GM23248 (cell line): ENCODE results near the gene SOX11. TPM values are rescaled to one million over a fixed set of nuclear protein-coding genes. Genes with fewer than 3 reads are reported as not detected.

Source experiments
- DNase-seq: peaks from one replicate; pipeline ENCODE4 v3.0.0-alpha.2; 2015
- H2AFZ ChIP-seq: fragments of 200-600 bp; sonication (generic); 2 replicates; pipeline ENCODE4 v1.6.1; 2016; ENCODE audit warnings: antibody characterized with exemption
- H3F3A ChIP-seq: fragments of 200-600 bp; sonication (generic); 2 replicates; pipeline ENCODE4 v1.6.1; 2016; ENCODE audit warnings: mild to moderate bottlenecking, antibody characterized with exemption, mixed run types; ENCODE audit not compliant: insufficient read depth
- H3K27ac ChIP-seq: fragments of 200-600 bp; sonication (generic); 2 replicates; pipeline ENCODE4 v1.5.1; 2016; ENCODE audit warnings: mild to moderate bottlenecking
- H3K27me3 ChIP-seq: fragments of 200-600 bp; sonication (generic); replicated peaks from 2 replicates; pipeline ENCODE4 v1.6.1; 2016; ENCODE audit warnings: mild to moderate bottlenecking; ENCODE audit not compliant: insufficient read depth
- H3K36me3 ChIP-seq: fragments of 200-600 bp; sonication (generic); 2 replicates; pipeline ENCODE4 v1.6.1; 2016; ENCODE audit warnings: low read depth, mild to moderate bottlenecking
- H3K4me1 ChIP-seq: fragments of 200-600 bp; sonication (generic); 2 replicates; pipeline ENCODE4 v1.6.1; 2016; ENCODE audit warnings: mild to moderate bottlenecking; ENCODE audit not compliant: insufficient read depth
- H3K4me2 ChIP-seq: fragments of 200-600 bp; sonication (generic); one replicate; pipeline ENCODE4 v1.6.1; 2016; ENCODE audit warnings: mild to moderate bottlenecking; ENCODE audit not compliant: unreplicated experiment
- H3K4me3 ChIP-seq: fragments of 200-600 bp; sonication (generic); 2 replicates; pipeline ENCODE4 v1.5.1; 2016; ENCODE audit warnings: mild to moderate bottlenecking
- H3K79me2 ChIP-seq: fragments of 200-600 bp; sonication (generic); 2 replicates; pipeline ENCODE4 v1.6.1; 2016; ENCODE audit warnings: mild to moderate bottlenecking; ENCODE audit not compliant: insufficient read depth
- H3K9ac ChIP-seq: fragments of 200-600 bp; sonication (generic); 2 replicates; pipeline ENCODE4 v1.6.1; 2016; ENCODE audit warnings: mild to moderate bottlenecking
- H3K9me2 ChIP-seq: fragments of 200-600 bp; sonication (generic); 2 replicates; pipeline ENCODE4 v1.6.1; 2016; ENCODE audit warnings: mixed run types, mild to moderate bottlenecking, moderate library complexity; ENCODE audit not compliant: insufficient read depth
- H3K9me3 ChIP-seq: fragments of 200-600 bp; sonication (generic); one replicate; pipeline ENCODE4 v1.6.1; 2017; ENCODE audit warnings: low read depth
- H4K20me1 ChIP-seq: fragments of 200-600 bp; sonication (generic); 2 replicates; pipeline ENCODE4 v1.6.0; 2016; ENCODE audit not compliant: insufficient read depth
- EZH2 ChIP-seq: fragments of 200-600 bp; sonication (generic); IDR thresholded peaks from 2 replicates; pipeline ENCODE4 v1.6.1; 2018; ENCODE audit warnings: antibody characterized with exemption, mild to moderate bottlenecking; ENCODE audit not compliant: insufficient read depth, poor library complexity, severe bottlenecking
- EZH2phosphoT487 ChIP-seq: fragments of 200-600 bp; sonication (generic); IDR thresholded peaks from 2 replicates; pipeline ENCODE4 v1.6.1; 2018; ENCODE audit warnings: antibody characterized with exemption, moderate library complexity, mild to moderate bottlenecking, low read depth; ENCODE audit not compliant: insufficient read depth
- WGBS, 2 experiments: methylation state at CpG; one replicate each; pipeline ENCODE4 v1.1.6; 2015 to 2017; ENCODE audit warnings: low lambda C conversion rate in 2 of 2, low coverage in 1 of 2; ENCODE audit errors: missing lambda C conversion rate in 2 of 2; 5-methylcytosine and 5-hydroxymethylcytosine counted together
- in situ Hi-C: fragments of 300-500 bp; cut with MboI; formaldehyde crosslinking; loops from 2 replicates; pipeline ENCODE4 v1.15.0; 2020
- polyA plus RNA-seq: library from polyadenylated mRNA; unstranded; fragments of >200 nt; fragmentation: Nextera tagmentation; extraction: Ambion mirVana; gene quantifications from 2 replicates; pipeline ENCODE4 v1.2.1, GENCODE V29; 2016
- total RNA-seq: library from RNA; depleted of rRNA; stranded (reverse); fragments of >200 nt; shearing (Covaris generic); gene quantifications from 2 replicates; pipeline ENCODE4 v1.2.3, GENCODE V29; 2014

The SOX11 gene
- total and polyA plus RNA-seq, 2 experiments from 2014 or later: under 0.01 to 0.08 TPM

- Histone ChIP-seq H3F3A (no peaks in the 10 kb centered on the region), H3K9ac (no peak overlapping the region), H3K4me3 (no peak overlapping the region; the same call in 1 of the 2 replicates), H3K9me3 (no peaks in the 10 kb centered on the region), H3K27ac (no peak overlapping the region), H4K20me1 (no peaks in the 10 kb centered on the region), H3K9me2 (no peaks in the 10 kb centered on the region), H3K36me3 (no peaks in the 10 kb centered on the region), H3K4me2 (no peak overlapping the region), H3K27me3 (peaks cover 44% of the 10 kb centered on the region), H2AFZ (no peak overlapping the region; the same call in 1 of the 2 replicates), H3K4me1 (no peaks in the 10 kb centered on the region), H3K79me2 (no peaks in the 10 kb centered on the region)
- WGBS, 2 experiments: 1 to 2% methylated on average over 38 to 58 of the region's 69 CpGs
- in situ Hi-C loops: no loop called here
- DNase-seq: peak; percentile 17
- TF ChIP-seq EZH2phosphoT487 (no peak), EZH2 (peak; percentile 92)
Observed at GRCh38 chr2:5692561-5693286, 540 bp downstream of the SOX11 start.

- Histone ChIP-seq H2AFZ (peak overlapping the region; percentile 45), H3K4me1 (no peaks in the 10 kb centered on the region), H3K36me3 (no peaks in the 10 kb centered on the region), H3F3A (no peaks in the 10 kb centered on the region), H3K4me3 (peak overlapping the region; percentile 13; the same call in 1 of the 2 replicates), H3K9me3 (no peaks in the 10 kb centered on the region), H3K79me2 (no peaks in the 10 kb centered on the region), H3K9me2 (no peaks in the 10 kb centered on the region), H3K9ac (no peak overlapping the region), H4K20me1 (no peaks in the 10 kb centered on the region), H3K27ac (no peak overlapping the region), H3K4me2 (no peak overlapping the region), H3K27me3 (peaks cover 44% of the 10 kb centered on the region)
- TF ChIP-seq EZH2phosphoT487 (no peak), EZH2 (no peak)
- 2 to 3% methylated on average over 75 to 100 of the region's 102 CpGs for WGBS, 2 experiments
- in situ Hi-C loops: no loop called here
- DNase-seq: peak; percentile 16
Observed at GRCh38 chr2:5693287-5694201, 1.4 kb downstream of the SOX11 start.

GRCh38 chr2:5694306-5694705 is 2.1 kb downstream of the SOX11 start:
- H3K9me2 ChIP-seq: no peaks in the 10 kb centered on the region
- H3K36me3 ChIP-seq: no peaks in the 10 kb centered on the region
- in situ Hi-C loops: no loop called here
- H2AFZ ChIP-seq: no peak overlapping the region
- TF ChIP-seq EZH2 (no peak), EZH2phosphoT487 (no peak)
- 13 to 17% methylated on average over 9 of the region's 9 CpGs for WGBS, 2 experiments
- H3K9ac ChIP-seq: no peak overlapping the region
- H3F3A ChIP-seq: no peaks in the 10 kb centered on the region
- peaks cover 44% of the 10 kb centered on the region for H3K27me3 ChIP-seq
- no peak overlapping the region for H3K4me2 ChIP-seq
- no peak for DNase-seq
- H3K4me1 ChIP-seq: no peaks in the 10 kb centered on the region
- H3K27ac ChIP-seq: no peak overlapping the region
- H3K9me3 ChIP-seq: no peaks in the 10 kb centered on the region
- H4K20me1 ChIP-seq: no peaks in the 10 kb centered on the region
- H3K79me2 ChIP-seq: no peaks in the 10 kb centered on the region
- H3K4me3 ChIP-seq: no peak overlapping the region

DNA sequence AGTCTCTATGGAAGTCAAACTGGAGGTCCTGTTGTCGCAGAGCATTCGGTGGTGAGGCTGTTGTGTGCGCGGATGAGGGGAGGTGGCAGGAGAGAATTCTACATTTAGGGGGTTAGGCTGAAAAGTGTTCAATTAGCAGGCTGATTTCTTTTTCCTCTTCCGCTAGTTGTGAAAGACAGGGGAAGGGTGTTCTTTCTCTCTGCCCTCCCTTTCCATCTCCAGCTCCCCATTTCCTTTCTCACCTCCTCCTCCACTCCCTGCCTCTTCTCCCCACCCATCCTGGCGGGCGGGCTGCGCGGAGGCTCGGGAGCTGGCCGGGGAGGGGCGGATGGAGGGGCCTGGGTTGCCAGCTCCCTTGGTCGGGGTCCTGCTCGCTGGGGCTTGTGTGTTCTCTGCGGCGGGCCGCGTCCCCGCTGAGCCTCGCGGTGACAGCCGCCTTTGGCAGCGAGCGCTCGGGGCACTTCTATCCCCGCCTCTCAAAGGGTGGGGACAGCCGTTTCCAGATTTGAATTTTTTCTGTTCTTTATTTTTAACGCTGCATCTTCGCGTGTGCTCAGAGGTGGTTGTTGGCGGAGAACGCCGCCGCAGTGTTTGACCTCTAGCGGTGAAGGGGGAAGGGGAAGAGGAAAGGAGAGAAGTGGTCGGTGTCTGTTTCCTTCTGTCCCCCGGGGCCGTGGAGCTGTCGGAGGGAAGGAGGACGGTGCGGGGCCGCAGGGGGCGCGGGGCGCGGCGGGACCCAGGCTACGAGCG is 3.6 kb downstream of the SOX11 start:
- H3K4me1 ChIP-seq: no peaks in the 10 kb centered on the region
- TF ChIP-seq EZH2 (peak; percentile 30), EZH2phosphoT487 (no peak)
- in situ Hi-C loops: no loop called here
- H3K36me3 ChIP-seq: no peaks in the 10 kb centered on the region
- peak overlapping the region; percentile 14; the same call in 1 of the 2 replicates for H3K9ac ChIP-seq
- H4K20me1 ChIP-seq: no peaks in the 10 kb centered on the region
- no peaks in the 10 kb centered on the region for H3K9me2 ChIP-seq
- H3K27ac ChIP-seq: no peak overlapping the region
- H3K9me3 ChIP-seq: no peaks in the 10 kb centered on the region
- 5 to 7% methylated on average over 31 to 49 of the region's 49 CpGs for whole genome bisulfite sequencing, 2 experiments
- peaks cover 40% of the 10 kb centered on the region for H3K27me3 ChIP-seq
- peak overlapping the region; percentile 67 for H3K4me3 ChIP-seq
- H2AFZ ChIP-seq: peak overlapping the region; percentile 58
- no peaks in the 10 kb centered on the region for H3K79me2 ChIP-seq
- DNase-seq: peak; percentile 30
- no peaks in the 10 kb centered on the region for H3F3A ChIP-seq
- peak overlapping the region; percentile 70 for H3K4me2 ChIP-seq
